Measurements from ENCODE around the gene SLC25A34.
A peak's percentile ranks its signal among the peaks of the same experiment; 100 is the strongest.

SLC25A34 gene

DNA sequence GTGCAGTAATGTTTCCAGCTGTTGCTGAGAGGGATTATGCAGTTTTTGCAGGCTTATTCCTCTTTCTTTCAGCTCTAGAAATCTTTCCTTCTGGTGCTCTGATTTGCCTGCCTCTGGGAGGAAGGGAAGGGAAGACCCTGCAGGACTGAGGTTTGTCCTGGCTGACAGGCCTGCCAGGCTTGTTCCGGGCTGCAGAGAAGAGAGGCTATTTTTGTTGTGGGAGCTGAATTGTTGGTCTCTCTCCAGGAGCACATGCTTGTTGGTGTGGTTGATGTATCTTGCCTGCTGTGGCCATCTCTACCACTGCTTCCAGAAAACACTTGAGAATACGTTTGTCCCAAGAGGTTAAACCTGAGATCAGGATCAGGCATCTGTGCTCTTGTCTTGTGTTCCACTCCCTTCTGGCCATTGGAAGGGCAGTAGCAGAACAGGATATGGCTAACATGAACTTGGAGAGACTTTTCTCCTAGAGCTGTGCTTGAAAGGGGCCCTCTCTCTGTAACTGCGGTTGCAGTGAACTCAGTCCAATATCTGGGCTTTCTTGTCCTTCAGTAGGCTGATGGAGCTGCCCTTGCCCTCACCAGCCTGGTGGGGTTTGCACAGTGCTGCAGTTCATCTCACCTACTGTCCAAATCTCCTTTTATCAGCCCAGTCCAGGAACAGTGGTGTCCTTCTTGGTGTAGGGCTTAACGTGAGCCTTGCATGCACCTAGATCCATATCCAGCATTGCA lies 21.5 kb upstream of the SLC25A34 start:
- DNase-seq (ENCODE audit: low read depth): peak; percentile 73

DNA sequence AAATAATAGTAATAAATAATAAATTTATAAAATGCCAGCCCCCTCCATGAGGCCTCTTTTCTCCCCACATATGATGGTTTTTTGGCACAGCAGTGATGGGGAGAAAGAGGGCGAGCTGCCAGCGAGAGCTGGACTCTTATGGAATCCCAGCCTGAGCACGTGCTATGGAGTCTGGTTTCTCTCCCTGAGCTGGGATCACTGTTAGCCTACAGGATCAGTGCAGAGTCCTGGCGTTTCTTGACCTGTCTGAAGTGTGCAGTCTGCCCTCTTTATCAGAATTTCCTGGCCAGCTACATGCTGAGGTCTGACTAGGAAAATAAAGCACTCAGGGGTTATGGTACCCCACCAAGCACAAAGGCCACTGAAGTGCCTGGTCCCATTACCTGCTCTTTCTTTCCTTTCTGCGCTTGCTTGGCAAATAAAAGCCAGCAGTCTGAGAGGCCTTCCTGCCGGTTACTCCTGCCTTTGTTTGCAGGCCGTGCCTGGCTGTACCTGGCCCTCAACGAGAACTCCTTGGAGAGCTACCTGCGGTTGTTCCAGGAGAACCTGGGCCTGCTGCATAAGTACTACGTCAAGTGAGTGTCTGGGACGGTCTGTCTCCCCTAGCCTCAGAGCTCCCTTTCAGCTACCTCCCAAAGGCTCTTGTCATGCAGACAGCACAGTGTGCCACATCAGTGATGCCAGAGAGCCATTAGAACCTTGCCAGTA lies 18.5 kb upstream of the SLC25A34 start:
- DNase-seq (ENCODE audit: low read depth): no peak

DNA sequence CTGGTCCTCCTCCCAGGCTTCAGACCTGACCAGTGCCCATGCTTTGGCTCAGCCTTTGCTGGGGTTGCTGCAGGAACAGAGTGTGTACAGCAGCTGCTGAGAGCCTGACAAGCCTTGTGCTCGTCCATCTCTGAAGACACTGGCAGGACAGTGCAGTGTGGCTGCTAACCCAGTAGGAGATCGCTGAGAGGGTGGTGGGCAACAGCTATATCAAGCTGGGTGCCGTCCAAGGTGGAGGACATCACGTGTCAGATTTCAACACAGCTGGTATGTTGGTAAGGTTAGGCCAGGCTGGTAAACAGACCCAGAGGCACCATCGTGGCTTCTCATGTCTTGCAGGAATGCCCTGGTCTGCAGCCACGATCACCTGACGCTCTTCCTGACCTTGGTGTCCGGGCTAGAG lies 17.9 kb upstream of the SLC25A34 start:
- DNase-seq (ENCODE audit: low read depth): no peak

DNA sequence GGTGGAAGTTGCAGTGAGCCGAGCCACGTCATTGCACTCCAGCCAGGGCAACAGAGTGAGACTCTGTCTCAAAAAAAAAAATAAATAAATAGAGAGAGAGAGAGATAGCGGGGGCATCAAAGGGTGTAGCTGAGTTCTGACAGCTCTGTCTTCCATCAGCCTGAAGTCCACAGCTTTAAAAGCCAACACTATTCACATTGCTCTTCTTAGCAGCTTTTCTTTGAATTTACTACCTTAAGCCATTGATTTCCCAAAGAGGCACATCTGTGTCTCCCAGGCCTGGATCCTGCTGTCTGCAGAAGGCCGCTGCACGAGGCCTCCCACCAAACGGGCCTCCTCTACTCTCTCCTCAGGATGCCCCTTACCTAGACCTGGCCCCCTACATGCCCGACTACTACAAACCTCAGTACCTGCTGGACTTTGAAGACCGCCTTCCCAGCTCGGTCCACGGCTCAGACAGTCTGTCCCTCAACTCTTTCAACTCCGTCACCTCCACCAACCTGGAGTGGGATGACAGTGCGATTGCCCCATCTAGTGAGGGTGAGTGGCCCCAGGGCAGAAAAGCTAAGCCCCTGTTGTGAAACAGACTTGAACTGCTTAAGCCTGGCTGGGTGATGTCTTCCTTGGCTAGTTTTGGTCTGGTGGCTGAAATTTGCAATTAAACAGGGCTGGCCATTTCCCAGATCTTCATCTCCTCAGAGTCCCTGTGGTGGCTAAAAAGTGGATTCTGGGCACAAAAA lies 16.5 kb upstream of the SLC25A34 start:
- no peak for DNase-seq (ENCODE audit: low read depth)

DNA sequence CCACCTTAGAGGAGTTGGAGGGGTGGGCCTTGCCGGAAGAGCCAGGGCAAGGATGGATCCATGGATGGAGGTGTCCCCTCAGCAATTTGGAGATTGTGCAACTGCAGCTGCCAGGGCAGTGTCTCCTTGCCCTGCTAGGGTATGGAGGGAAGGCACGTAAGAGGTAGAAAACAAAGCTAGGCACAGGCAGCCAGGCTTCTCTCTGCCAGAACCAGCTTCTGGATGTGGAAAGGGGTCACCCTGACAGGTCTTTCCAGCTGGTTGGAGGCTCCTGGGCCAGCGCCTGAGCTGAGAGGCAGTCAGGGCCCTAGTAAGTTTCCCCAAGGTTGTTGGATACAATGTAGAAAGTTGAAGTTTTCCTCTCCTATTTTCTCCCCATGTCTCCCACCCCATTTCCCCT lies 15.2 kb upstream of the SLC25A34 start:
- no peak for DNase-seq (ENCODE audit: low read depth)

DNA sequence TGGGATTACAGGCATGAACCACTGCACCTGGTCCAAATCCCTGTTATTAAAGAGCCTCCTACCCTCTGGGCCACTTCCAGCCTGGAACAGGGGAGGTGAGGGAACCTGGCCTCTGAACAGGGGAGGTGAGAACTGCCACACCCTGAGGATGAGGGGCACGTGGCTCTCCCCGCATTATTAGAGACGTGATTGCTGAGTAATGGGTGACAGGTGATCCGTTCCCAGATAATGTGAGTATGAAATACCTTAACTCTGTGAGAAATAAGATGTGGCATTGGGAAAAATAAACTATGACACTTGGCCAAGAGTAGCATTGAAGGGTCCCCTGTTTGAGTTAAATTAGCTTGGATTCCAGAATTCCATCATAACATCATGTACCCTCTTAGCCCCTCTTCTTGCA lies 13.6 kb upstream of the SLC25A34 start:
- no peak for DNase-seq (ENCODE audit: low read depth)

DNA sequence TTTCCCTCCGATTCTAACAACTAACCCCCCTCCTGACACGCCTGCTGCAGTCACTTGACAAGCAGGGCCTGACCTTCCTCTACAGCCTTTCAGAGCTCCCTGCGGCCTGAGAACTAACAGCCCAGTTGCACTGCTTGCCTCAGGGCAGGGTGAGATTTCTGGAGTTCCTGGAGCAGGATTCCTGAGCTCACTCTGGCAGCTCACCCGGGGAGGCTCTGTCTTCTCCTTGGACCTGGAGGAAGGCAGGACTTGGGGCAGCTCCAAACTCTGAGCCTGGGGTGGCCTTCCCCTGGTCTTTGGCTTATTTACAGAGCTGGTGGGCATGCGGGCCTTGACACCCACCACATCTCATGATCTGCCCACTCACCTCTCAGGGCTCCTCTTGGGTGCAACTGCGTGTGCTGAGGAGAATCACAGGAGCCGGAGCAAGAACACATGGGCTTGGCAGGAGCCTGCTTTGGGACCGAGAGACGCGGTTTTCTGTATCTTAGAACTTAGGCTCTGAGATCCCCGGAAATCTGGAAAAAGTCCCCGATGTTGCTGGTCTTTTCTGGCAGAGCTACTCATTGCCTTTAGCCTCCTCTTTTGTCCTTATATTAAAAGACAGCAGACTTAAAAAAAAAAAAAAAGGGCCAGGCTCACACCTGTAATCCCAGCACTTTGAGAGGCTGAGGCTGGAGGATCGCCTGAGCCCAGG lies 13.1 kb upstream of the SLC25A34 start:
- DNase-seq (ENCODE audit: low read depth): peak; percentile 35

DNA sequence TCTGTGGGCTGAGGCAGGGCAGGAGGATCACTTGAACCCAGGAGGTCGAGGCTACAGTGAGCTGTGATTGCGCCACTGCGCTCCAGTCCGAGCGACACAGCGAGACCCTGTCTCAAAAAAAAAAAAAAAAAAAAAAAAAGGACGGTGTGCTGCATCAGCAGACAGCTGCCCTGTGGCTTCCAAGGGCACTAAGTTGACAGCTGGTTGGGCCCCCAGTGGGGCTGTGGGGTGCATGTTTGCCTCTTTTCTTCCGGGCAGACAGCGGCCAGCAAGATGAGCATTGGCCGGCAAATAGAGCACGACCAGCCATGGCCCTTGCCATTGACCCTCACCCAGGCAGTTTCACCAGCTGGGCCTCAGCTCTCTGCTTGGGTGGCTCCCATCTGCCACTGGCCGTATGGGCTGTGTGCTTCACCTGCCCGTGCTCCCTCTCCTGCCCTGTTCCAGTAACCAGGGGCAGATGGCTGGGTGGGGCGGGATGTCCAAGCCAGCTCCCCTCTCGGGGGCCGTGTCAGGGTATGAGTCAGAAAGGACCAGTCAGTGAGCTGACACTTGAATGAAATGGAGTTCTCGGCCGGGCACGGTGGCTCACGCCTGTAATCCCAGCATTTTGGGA lies 12.3 kb upstream of the SLC25A34 start:
- no peak for DNase-seq (ENCODE audit: low read depth)

DNA sequence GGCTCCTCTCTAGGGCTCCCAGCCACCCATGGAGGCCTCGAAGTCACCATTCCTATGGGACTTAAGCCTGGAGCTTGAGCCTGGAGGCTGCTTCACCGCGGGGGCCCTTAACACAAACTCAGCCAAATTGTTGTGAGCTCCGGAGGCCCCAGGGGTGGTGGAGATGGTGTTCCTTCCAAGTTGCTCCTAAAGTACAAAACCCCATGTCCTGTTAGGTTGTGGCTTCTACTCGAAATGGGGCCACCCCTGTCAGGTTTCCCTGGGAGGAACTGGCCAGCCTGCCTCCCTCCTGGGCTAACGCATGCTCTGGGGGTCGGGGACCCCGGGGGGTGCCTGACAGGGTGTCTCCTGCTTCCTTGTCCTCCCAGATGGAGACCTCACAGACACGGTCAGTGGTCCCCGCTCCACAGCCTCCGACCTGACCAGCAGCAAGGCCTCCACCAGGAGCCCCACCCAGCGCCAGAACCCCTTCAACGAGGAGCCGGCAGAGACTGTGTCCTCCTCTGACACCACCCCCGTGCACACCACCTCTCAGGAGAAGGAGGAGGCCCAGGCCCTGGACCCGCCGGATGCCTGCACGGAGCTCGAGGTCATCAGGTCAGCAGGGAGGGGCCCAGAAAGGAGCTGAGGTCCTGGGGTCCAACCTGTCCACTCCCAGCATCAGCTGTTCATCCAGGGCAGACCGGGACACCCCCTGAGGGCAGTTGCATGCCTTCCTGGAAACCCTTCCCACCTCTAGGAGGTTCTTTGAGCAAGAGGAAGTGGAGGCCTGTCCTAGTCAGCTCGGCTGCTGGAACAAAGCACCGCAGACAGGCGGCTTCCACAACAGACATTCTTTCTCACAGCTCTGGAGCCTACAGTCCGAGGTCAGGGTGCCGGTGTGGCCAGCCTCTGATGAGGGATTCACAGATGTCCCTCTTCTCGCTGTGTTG lies 10.8 kb upstream of the SLC25A34 start:
- DNase-seq (ENCODE audit: low read depth): no peak

DNA sequence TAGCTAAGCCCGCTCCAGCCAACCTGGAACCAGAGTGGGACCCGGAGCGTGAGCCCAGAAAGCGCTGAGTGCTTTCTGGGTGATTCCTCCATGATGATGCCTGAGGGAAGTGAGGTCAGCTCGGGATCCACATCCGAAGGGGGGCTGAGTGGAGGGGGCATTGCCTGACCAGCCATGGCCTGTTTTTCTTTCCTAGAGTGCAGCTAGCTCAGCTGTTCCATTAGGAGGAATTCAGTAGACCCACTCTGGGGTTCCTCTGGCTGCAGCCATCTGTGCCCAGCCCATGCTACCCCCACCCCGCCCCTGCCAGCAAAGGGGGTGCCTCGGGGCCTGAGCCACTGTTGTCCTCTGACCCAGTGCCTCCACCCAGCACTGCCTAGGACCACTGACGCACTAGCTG lies 9.6 kb upstream of the SLC25A34 start:
- no peak for DNase-seq (ENCODE audit: low read depth)

DNA sequence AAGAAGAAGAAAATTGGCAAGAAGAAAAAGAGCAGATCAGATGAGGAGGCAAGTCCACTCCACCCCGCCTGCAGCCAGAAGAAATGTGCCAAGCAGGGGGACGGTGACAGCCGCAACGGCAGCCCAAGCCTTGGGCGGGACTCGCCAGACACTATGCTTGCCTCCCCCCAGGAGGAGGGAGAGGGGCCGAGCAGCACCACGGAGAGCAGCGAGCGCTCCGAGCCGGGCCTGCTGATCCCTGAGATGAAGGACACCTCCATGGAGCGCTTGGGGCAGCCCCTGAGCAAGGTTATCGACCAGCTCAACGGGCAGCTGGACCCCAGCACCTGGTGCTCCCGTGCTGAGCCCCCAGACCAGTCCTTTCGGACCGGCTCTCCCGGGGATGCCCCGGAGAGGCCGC lies 9.0 kb upstream of the SLC25A34 start:
- no peak for DNase-seq (ENCODE audit: low read depth)

DNA sequence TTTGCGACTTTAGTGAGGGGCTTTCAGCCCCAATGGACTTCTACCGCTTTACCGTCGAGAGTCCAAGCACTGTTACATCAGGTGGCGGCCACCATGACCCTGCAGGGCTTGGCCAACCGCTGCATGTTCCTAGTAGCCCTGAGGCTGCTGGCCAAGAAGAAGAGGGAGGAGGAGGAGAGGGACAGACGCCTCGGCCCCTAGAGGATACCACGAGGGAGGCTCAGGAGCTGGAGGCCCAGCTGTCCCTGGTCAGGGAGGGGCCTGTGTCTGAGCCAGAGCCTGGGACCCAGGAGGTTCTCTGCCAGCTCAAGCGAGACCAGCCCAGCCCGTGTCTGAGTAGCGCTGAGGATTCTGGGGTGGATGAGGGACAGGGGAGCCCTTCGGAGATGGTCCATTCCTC lies 8.6 kb upstream of the SLC25A34 start:
- no peak for DNase-seq (ENCODE audit: low read depth)

DNA sequence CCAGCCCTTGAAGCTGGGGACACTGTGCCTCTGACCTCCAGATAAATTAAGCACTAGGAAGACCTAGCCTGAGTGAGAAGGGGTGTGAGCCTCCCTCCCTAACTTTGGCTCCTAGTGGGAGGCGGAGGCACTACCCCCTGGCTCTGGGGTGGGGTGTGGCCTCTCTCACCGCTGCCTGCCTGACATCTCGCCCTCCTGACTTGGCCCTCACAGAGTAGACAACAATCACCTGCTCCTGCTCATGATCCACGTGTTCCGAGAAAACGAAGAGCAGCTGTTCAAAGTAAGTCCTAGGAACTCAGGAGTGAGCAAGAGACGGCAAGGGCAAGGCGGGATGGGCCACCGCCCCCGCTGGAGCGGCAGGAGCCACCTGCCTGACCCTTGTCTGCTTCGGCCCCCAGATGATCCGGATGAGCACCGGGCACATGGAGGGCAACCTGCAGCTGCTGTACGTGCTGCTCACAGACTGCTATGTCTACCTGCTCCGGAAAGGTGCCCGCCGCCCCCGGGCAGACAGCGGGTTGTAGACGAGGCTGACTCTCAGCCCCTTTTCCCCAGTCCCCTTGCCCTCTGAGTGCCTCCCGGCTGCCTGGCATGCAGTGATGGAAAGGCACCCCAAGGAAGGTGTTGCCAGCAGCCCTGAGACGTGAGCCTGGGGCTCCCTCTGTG lies 8.1 kb upstream of the SLC25A34 start:
- DNase-seq (ENCODE audit: low read depth): no peak

DNA sequence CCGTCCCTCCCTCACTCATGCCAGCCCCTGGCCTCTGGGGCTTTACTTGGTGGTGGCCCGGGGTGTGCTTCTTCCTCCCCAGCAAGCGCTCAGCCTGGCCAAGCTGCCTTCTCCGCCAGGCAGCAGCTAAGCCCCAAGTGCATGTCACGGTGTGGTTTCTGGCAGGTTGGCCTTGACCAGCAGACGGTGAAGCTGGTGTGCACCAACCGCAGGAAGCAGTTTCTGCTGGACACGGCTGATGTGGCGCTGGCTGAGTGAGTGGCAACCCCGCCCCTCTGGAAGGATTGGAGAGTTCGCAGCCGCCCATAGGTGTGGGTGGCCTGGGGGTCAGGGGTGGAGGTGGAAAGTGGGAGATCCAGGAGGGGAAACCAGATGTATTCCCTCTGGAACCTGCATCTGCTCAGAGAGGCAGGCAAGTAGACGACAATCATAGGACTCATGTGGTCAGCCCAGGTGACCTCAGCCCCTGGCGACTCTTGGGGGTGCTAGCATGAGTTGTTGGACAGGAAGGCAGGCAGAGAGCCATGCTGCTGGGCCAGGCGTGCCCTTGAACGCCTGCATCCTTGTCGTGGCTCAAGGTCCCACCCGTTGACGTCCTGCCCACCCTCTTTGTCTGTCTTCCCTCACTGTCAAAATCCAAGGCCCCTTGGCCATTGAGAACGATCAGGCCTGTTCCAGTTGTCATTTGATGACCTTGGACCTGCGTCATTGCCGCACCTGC lies 7.0 kb upstream of the SLC25A34 start:
- DNase-seq (ENCODE audit: low read depth): no peak

DNA sequence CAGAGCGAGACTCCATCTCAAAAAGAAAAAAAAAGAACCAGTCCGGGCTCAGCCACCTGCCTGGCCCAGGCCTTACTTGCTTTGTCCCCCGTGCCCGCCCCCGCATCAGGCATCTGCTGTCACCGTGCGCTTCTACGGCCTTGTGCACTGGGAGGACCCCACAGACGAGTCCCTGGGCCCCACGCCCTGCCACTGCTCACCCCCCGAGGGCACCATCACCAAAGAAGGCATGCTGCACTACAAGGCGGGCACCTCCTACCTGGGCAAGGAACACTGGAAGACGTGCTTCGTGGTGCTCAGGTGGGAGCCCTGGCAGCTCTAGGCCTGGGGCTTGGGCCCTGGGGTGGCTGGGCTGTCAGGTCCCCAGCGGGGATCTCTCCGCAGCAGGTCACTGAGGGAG lies 5.6 kb upstream of the SLC25A34 start:
- no peak for DNase-seq (ENCODE audit: low read depth)

DNA sequence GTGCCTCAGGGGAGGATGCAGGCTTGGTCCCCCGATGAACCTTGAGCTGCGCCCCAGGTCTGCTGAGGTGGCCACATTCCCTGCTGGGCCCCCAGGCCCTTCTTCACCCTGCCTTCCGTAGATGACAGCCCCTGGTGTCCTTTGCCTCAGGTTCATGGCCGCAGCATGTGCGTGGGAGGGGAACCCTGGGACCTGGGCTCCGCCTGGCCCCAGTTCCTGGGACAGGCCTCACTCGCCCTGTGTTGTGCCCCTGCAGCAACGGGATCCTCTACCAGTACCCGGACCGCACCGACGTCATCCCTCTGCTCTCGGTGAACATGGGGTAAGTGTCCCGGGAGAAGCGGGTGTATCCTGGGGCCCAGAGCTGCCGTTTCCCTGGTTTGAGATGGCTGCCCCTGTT lies 5.1 kb upstream of the SLC25A34 start:
- no peak for DNase-seq (ENCODE audit: low read depth)

DNA sequence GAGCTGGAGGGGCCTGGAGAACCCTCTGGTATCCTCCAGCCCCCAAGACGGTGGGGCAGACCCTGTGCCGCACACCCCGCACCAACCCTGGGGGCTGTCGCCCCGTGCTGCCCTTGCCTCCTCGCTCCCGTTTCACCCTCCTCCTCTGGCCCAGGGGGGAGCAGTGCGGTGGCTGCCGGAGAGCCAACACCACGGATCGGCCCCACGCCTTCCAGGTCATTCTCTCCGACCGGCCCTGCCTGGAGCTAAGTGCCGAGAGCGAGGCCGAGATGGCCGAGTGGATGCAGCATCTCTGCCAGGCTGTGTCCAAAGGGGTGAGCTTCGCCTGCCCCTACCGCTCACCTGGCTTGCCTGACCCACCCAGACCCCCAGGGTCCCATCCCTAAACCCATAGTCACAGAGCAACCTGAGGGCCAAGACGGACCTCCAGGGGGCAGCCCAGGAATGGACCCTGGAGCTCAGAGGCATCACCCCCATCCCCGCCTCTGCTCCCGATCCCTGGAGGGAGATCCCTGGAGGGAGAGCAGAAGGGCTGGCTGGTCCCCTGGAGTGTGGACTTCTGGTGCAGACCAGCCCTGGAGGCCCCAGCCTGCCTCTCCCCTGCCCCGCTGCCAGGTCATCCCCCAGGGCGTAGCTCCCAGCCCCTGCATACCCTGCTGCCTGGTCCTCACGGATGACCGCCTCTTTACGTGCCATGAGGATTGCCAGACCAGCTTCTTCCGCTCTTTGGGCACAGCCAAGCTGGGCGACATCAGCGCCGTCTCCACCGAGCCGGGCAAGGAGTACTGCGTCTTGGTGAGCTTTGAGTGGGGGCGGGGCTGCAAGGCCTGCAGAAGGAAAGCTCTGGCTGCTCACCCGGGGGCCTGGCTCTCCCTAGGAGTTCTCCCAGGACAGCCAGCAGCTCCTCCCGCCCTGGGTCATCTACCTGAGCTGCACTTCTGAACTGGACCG lies 4.0 kb upstream of the SLC25A34 start:
- DNase-seq (ENCODE audit: low read depth): no peak

DNA sequence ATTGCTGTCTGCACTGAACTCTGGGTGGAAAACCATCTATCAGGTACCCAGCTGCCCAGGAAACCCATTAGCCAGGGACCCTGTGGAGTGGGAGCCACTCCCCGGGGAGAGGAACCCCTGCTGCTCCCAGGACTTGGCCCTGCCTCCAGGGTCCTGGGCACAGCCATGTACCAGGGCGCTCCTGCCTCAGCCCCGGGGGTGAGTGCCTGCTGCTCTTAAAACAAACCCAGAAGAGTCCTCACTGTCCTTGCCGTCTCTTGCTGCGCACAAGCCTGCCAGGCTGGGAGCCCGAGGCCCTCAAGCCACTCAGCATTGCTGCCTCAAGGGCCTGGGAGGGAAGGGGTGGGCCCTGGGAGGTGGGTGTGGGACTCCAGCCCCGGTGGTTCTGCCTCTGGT lies 3.4 kb upstream of the SLC25A34 start:
- DNase-seq (ENCODE audit: low read depth): no peak
